ENCODE measurements around the gene TNIP1. TPM values are rescaled to one million over a fixed set of nuclear protein-coding genes. Genes with fewer than 3 reads are reported as not detected.

TNIP1 gene
- total RNA-seq, 5 donors from 2014 or later (not counting 1 experiment from before 2014, with no cell fraction given): 118 to 211 (median 170) TPM

DNA sequence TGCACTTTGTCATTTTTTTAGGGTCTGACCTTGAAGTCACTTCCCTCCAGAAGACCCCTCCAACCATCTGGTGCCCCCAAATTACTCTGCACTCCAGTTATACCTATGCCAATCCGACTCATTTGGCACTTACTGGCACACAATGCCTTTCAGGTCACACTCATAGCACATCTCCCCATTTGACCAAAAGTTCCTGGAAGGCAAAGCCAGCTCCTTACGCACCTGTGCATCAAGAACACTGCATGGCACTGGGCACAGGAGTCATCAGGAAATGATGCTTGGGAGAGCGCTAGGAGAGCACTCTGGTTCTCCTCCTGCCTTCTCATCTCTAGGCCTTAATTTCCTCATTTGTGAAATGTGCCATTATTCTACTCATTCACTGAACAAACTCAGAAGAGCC, 2.9 kb downstream of the TNIP1 start:
- POLR2A ChIA-PET: no interaction called here
- H3K9me3 Mint-ChIP-seq: no peaks in the 10 kb centered on the region
- Histone ChIP-seq H3K36me3 (ENCODE audit: control insufficient read depth in 2 of 2, extremely low read depth in 1 of 2, insufficient read depth in 1 of 2, low read length in 1 of 2) (peaks cover 0 to 34% of the 10 kb centered on the region in 2 donors), H3K27ac (ENCODE audit: low read length) (peak overlapping the region; percentile 90), H3K27me3 (replicated peaks in 1 of 2; ENCODE audit: control insufficient read depth in 2 of 2, extremely low read depth in 1 of 2, insufficient read depth in 2 of 2, low read length in 1 of 2) (no peaks in the 10 kb centered on the region), H3K4me3 (ENCODE audit: control insufficient read depth in 1 of 2, extremely low read depth in 1 of 2, low read length in 1 of 2) (no peak overlapping the region), H3K4me1 (ENCODE audit: control insufficient read depth in 1 of 2, extremely low read depth in 1 of 2, insufficient read depth in 2 of 2, low read length in 2 of 2) (peaks cover 14 to 67% of the 10 kb centered on the region in 2 experiments), H3K9me3 (no peaks in the 10 kb centered on the region)
- H3K4me3 Mint-ChIP-seq: peak overlapping the region; percentile 85 to 91 (median 89)
- peak overlapping the region; percentile 89 for H3K27ac Mint-ChIP-seq
- WGBS (ENCODE audit: insufficient coverage): 46% methylated on average over 3 of the region's 3 CpGs
- ATAC-seq (replicated peaks in 1 of 4): no peak
- H3K4me1 Mint-ChIP-seq: peaks cover 71 to 80% (median 72%) of the 10 kb centered on the region in 3 donors
- CTCF ChIA-PET: interaction anchor here (0.9 to 1.6 kb wide), 3 partner anchors 15 to 37 kb away, joined by 3 to 7 read pairs (median 6); no protein-coding TSS in a partner anchor
- DNase-seq: no peak
- H3K27me3 Mint-ChIP-seq: no peaks in the 10 kb centered on the region
- H3K36me3 Mint-ChIP-seq: peaks cover 32% of the 10 kb centered on the region

DNA sequence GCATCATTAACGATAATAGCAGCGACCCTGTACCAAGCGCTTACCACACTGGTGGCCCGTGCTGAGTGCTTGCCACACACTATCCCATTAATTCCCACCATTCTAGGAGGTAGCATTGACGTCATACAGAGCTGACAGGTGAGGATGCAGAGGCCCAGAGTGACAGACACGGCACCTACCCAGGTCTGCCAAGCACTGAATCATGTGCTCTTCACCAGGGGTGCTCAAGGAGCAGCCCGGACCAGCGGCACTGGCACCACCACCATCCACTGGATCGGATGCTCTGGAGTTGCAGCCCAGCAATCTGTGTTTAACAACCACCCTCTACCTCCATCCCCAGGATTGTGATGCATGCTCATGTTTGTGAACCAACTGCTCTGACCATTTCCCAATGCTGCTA, 3.4 kb downstream of the TNIP1 start:
- Mint-ChIP-seq H3K9me3 (no peaks in the 10 kb centered on the region), H3K27ac (peak overlapping the region; percentile 89), H3K27me3 (no peaks in the 10 kb centered on the region), H3K36me3 (peaks cover 33% of the 10 kb centered on the region), H3K4me1 (peaks cover 71 to 80% (median 71%) of the 10 kb centered on the region in 3 donors), H3K4me3 (peak overlapping the region; percentile 85 to 91 (median 89))
- ATAC-seq (replicated peaks in 1 of 4) (no peak), DNase-seq (no peak)
- ChIA-PET CTCF (interaction anchor here in 1 of 2 donors (1.6 kb wide), 1 partner anchor 38 kb away, joined by 6 read pairs; no protein-coding TSS in a partner anchor), POLR2A (no interaction called here)
- Histone ChIP-seq H3K4me1 (ENCODE audit: control insufficient read depth in 1 of 2, extremely low read depth in 1 of 2, insufficient read depth in 2 of 2, low read length in 2 of 2) (peaks cover 14 to 67% of the 10 kb centered on the region in 2 experiments), H3K27ac (ENCODE audit: low read length) (no peak overlapping the region), H3K36me3 (ENCODE audit: control insufficient read depth in 2 of 2, extremely low read depth in 1 of 2, insufficient read depth in 1 of 2, low read length in 1 of 2) (peaks cover 0 to 34% of the 10 kb centered on the region in 2 donors), H3K27me3 (replicated peaks in 1 of 2; ENCODE audit: control insufficient read depth in 2 of 2, extremely low read depth in 1 of 2, insufficient read depth in 2 of 2, low read length in 1 of 2) (no peaks in the 10 kb centered on the region), H3K4me3 (ENCODE audit: control insufficient read depth in 1 of 2, extremely low read depth in 1 of 2, low read length in 1 of 2) (no peak overlapping the region), H3K9me3 (no peaks in the 10 kb centered on the region)
- WGBS (ENCODE audit: insufficient coverage): 86% methylated on average over 9 of the region's 9 CpGs

DNA sequence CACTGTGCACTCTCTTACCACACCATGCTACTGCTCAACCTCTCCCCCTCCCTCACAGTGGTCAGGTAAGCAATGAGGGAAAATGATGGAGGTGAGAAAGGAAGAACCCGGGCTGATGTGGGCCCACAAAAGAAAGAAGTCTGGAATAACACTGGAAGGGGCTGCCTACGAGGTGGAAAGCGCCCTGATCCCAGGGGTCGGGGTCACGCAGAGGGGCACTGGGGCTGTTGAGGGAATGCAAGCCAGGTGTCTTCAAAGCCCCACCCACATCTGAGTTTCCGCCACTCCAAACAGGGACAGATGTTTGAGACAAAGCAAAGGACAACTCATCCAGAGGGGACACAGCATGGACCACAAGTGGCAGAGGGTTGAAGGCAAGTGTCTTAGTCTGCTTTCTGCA, 4.2 kb downstream of the TNIP1 start:
- H3K9me3 ChIP-seq: no peaks in the 10 kb centered on the region
- H3K4me1 Mint-ChIP-seq: peaks cover 71 to 82% (median 72%) of the 10 kb centered on the region in 3 donors
- POLR2A ChIA-PET: no interaction called here
- no peak overlapping the region for H3K4me3 ChIP-seq (ENCODE audit: control insufficient read depth in 1 of 2, extremely low read depth in 1 of 2, low read length in 1 of 2)
- CTCF ChIA-PET: no interaction called here
- H3K36me3 Mint-ChIP-seq: peaks cover 41% of the 10 kb centered on the region
- ATAC-seq (replicated peaks in 1 of 4) (no peak), DNase-seq (no peak)
- H3K27me3 Mint-ChIP-seq: no peaks in the 10 kb centered on the region
- peaks cover 0 to 42% of the 10 kb centered on the region in 2 donors for H3K36me3 ChIP-seq (ENCODE audit: control insufficient read depth in 2 of 2, extremely low read depth in 1 of 2, insufficient read depth in 1 of 2, low read length in 1 of 2)
- no peak overlapping the region for H3K27ac ChIP-seq (ENCODE audit: low read length)
- peak overlapping the region; percentile 66 to 77 for H3K27ac Mint-ChIP-seq
- peaks cover 8 to 70% of the 10 kb centered on the region in 2 experiments for H3K4me1 ChIP-seq (ENCODE audit: control insufficient read depth in 1 of 2, extremely low read depth in 1 of 2, insufficient read depth in 2 of 2, low read length in 2 of 2)
- peak overlapping the region; percentile 15 to 85 (median 31) for H3K4me3 Mint-ChIP-seq
- WGBS (ENCODE audit: insufficient coverage): 100% methylated on average over 4 of the region's 6 CpGs
- H3K9me3 Mint-ChIP-seq: no peaks in the 10 kb centered on the region
- no peaks in the 10 kb centered on the region for H3K27me3 ChIP-seq (replicated peaks in 1 of 2; ENCODE audit: control insufficient read depth in 2 of 2, extremely low read depth in 1 of 2, insufficient read depth in 2 of 2, low read length in 1 of 2)

DNA sequence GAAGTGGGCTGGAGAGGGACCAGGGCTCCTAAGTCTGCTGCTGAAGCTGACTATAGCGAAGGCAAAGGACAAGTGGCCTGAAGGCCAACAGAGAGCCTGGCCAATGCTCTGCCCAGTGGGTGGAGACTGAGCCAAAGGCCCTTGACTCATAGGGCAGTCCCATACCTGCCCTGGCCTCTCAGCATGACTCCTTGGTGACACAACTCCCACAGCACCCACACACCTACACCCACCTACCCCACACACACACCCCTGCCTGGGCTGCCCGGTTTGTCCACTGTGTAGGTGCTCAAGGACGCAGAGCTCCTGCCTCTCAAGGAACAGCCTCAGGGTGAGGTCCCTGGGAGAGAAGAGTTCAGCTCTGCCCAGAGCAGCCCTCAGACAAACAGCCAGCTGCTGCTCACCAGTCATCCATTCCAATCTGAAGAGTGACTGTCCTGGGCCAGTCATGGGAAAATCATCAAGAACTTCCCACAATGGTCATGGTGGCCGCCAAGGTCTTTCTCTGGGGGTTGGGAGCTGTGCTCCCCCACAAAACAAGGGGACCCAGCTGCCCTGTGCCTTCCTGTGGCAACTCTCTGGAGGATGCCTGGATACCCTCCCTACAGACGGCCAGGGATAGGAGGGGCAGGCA, 5.0 kb downstream of the TNIP1 start:
- Mint-ChIP-seq H3K27me3 (no peaks in the 10 kb centered on the region), H3K9me3 (no peaks in the 10 kb centered on the region), H3K4me3 (peak overlapping the region; percentile 15 to 85 (median 31)), H3K27ac (peak overlapping the region; percentile 66 to 77), H3K36me3 (peaks cover 44% of the 10 kb centered on the region), H3K4me1 (peaks cover 70 to 85% (median 78%) of the 10 kb centered on the region in 3 donors)
- no peaks in the 10 kb centered on the region for H3K9me3 ChIP-seq
- DNase-seq (no peak), ATAC-seq (replicated peaks in 1 of 4) (no peak)
- H3K27ac ChIP-seq (ENCODE audit: low read length): no peak overlapping the region
- CTCF ChIA-PET: interaction anchor here in 1 of 2 donors (2.0 kb wide), 1 partner anchor 40 kb away, joined by 6 read pairs; no protein-coding TSS in a partner anchor
- peaks cover 0 to 49% of the 10 kb centered on the region in 2 donors for H3K36me3 ChIP-seq (ENCODE audit: control insufficient read depth in 2 of 2, extremely low read depth in 1 of 2, insufficient read depth in 1 of 2, low read length in 1 of 2)
- H3K4me3 ChIP-seq (ENCODE audit: control insufficient read depth in 1 of 2, extremely low read depth in 1 of 2, low read length in 1 of 2): no peak overlapping the region
- no peaks in the 10 kb centered on the region for H3K27me3 ChIP-seq (replicated peaks in 1 of 2; ENCODE audit: control insufficient read depth in 2 of 2, extremely low read depth in 1 of 2, insufficient read depth in 2 of 2, low read length in 1 of 2)
- 74% methylated on average over 3 of the region's 5 CpGs for WGBS (ENCODE audit: insufficient coverage)
- H3K4me1 ChIP-seq (ENCODE audit: control insufficient read depth in 1 of 2, extremely low read depth in 1 of 2, insufficient read depth in 2 of 2, low read length in 2 of 2): peaks cover 8 to 72% of the 10 kb centered on the region in 2 experiments
- POLR2A ChIA-PET: interaction anchor here in 1 of 2 donors (1.1 kb wide), 1 partner anchor 116 kb away, joined by 3 read pairs; no protein-coding TSS in a partner anchor

DNA sequence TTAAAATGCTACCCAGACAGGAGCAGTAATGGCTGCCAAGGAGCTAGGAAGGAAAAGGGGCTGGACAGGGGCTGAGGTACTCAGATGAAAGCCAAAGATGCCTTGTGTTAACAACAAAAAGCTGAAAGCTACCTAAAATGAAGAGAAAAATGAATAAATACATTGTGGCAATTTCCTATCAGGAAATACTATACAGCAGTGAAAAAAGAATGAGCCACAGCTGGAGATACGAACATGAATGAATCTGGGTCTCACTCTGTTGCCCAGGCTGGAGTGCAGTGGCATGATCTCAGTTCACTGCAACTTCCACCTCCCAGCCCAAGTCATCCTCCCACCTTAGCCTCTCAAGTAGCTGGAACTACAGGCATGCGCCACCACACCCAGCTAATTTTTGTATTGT, 6.3 kb downstream of the TNIP1 start:
- H3K27me3 Mint-ChIP-seq: no peaks in the 10 kb centered on the region
- ATAC-seq (replicated peaks in 1 of 4): no peak
- no peak for DNase-seq
- peak overlapping the region; percentile 8 for H3K27ac ChIP-seq (ENCODE audit: low read length)
- no peaks in the 10 kb centered on the region for H3K9me3 Mint-ChIP-seq
- peaks cover 74 to 89% (median 84%) of the 10 kb centered on the region in 3 donors for H3K4me1 Mint-ChIP-seq
- CTCF ChIA-PET: interaction anchor here (0.5 to 2.0 kb wide), 5 partner anchors 11 to 576 kb away, joined by 3 to 6 read pairs (median 5); no protein-coding TSS in a partner anchor
- H3K4me1 ChIP-seq (ENCODE audit: control insufficient read depth in 1 of 2, extremely low read depth in 1 of 2, insufficient read depth in 2 of 2, low read length in 2 of 2): peaks cover 5 to 79% of the 10 kb centered on the region in 2 experiments
- H3K36me3 Mint-ChIP-seq: peaks cover 44% of the 10 kb centered on the region
- H3K4me3 Mint-ChIP-seq: no peak overlapping the region
- H3K27ac Mint-ChIP-seq: peak overlapping the region in 1 of 2 donors; percentile 27
- H3K36me3 ChIP-seq (ENCODE audit: control insufficient read depth in 2 of 2, extremely low read depth in 1 of 2, insufficient read depth in 1 of 2, low read length in 1 of 2): peaks cover 0 to 60% of the 10 kb centered on the region in 2 donors
- POLR2A ChIA-PET: no interaction called here
- no peaks in the 10 kb centered on the region for H3K9me3 ChIP-seq
- 100% methylated on average over 1 of the region's 2 CpGs for WGBS (ENCODE audit: insufficient coverage)
- H3K4me3 ChIP-seq (ENCODE audit: control insufficient read depth in 1 of 2, extremely low read depth in 1 of 2, low read length in 1 of 2): no peak overlapping the region
- H3K27me3 ChIP-seq (replicated peaks in 1 of 2; ENCODE audit: control insufficient read depth in 2 of 2, extremely low read depth in 1 of 2, insufficient read depth in 2 of 2, low read length in 1 of 2): no peaks in the 10 kb centered on the region

DNA sequence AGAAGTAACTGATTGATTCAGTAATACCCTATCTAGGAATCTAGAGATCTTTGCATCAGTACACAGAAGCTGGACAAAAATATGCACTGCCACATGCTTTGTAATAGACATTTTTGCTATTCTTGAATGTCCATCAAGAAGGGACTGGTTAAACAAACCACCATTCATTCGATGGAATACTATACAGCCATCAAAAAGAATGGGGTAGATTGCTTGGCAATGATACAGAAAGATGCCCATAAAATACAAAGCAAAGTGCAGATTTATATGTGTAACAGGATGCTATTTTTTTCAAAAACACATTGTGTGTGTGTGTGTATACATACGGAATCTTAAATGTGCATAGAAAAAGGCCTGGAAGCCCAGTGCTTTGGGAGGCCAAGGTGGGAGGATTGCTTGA, 7.6 kb downstream of the TNIP1 start:
- no peak overlapping the region for H3K4me3 ChIP-seq (ENCODE audit: control insufficient read depth in 1 of 2, extremely low read depth in 1 of 2, low read length in 1 of 2)
- peaks cover 0 to 66% of the 10 kb centered on the region in 2 donors for H3K36me3 ChIP-seq (ENCODE audit: control insufficient read depth in 2 of 2, extremely low read depth in 1 of 2, insufficient read depth in 1 of 2, low read length in 1 of 2)
- H3K4me3 Mint-ChIP-seq: no peak overlapping the region
- CTCF ChIA-PET: interaction anchor here (0.6 to 1.3 kb wide), 4 partner anchors 10 to 817 kb away, joined by 3 to 6 read pairs (median 4); no protein-coding TSS in a partner anchor
- no peak overlapping the region for H3K27ac Mint-ChIP-seq
- H3K4me1 Mint-ChIP-seq: peaks cover 74 to 89% (median 84%) of the 10 kb centered on the region in 3 donors
- WGBS (ENCODE audit: insufficient coverage): no CpG with 5 or more reads among the region's 2 CpGs
- DNase-seq (no peak), ATAC-seq (replicated peaks in 1 of 4) (no peak)
- H3K27ac ChIP-seq (ENCODE audit: low read length): no peak overlapping the region
- peaks cover 39% of the 10 kb centered on the region for H3K36me3 Mint-ChIP-seq
- POLR2A ChIA-PET: no interaction called here
- H3K27me3 ChIP-seq (replicated peaks in 1 of 2; ENCODE audit: control insufficient read depth in 2 of 2, extremely low read depth in 1 of 2, insufficient read depth in 2 of 2, low read length in 1 of 2): no peaks in the 10 kb centered on the region
- no peaks in the 10 kb centered on the region for H3K9me3 Mint-ChIP-seq
- H3K4me1 ChIP-seq (ENCODE audit: control insufficient read depth in 1 of 2, extremely low read depth in 1 of 2, insufficient read depth in 2 of 2, low read length in 2 of 2): peaks cover 3 to 79% of the 10 kb centered on the region in 2 experiments
- no peaks in the 10 kb centered on the region for H3K9me3 ChIP-seq
- no peaks in the 10 kb centered on the region for H3K27me3 Mint-ChIP-seq
